LHCN-M2 (cell line): Measurements from ENCODE around the gene GRIN2A. TPM values are rescaled to one million over a fixed set of nuclear protein-coding genes. Genes with fewer than 3 reads are reported as not detected.
"Not testable (repeated sequence)": the region's sequence is repeated elsewhere in the genome, so short reads cannot be mapped to it uniquely, and the experiment has no call there.

Source experiments
- DNase-seq: peaks from one replicate; pipeline ENCODE4 v3.0.0-alpha.2; 2012; ENCODE audit warnings: low read depth
- total RNA-seq: library from RNA; depleted of rRNA; stranded (reverse); fragments of >200 nt; gene quantifications from 2 replicates; pipeline ENCODE4 v1.2.3, GENCODE V29; 2014

GRIN2A gene
- total RNA-seq, 1 experiment from 2014 or later = not detected

DNA sequence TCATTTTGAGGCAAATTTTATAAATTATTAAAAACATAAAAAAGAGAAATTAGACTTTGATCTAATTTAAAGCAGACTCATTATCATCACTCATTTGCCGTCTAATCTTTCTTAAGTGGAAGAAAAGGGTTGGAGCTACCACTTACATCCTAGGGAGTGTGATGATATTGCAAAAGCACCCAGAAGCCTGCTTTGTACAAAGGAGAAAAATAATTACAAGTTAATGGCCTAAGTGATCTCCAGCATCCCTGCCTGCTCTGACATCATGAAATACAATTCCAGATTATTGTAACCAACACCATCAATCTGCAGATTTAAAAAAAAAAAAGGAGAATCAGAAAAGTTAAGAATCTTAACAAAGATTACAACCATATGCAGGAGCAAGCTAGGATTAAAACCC is 260.2 kb downstream of the GRIN2A start:
- DNase-seq = no peak

GRCh38 chr16:9919460-9919859 is 262.8 kb downstream of the GRIN2A start:
- no peak for DNase-seq

DNA sequence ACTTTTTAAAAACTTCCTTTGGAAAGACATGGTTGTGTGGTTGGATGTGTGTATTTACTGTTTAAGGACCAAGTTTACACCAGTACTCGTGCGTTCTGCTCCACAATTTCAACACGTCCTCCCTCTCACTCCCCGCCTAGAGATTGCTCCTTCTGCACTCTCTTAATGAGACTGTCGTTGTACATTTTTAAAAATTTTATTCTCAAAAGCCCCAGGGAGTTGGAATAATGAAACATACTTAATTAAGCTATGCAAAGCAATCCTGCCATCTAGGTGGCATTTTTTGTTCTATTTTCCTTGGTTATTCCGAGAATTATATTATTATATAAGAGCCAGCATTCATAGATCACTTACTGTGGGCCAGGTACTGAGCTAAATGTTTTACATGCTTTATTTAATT is 264.5 kb downstream of the GRIN2A start:
- no peak for DNase-seq

DNA sequence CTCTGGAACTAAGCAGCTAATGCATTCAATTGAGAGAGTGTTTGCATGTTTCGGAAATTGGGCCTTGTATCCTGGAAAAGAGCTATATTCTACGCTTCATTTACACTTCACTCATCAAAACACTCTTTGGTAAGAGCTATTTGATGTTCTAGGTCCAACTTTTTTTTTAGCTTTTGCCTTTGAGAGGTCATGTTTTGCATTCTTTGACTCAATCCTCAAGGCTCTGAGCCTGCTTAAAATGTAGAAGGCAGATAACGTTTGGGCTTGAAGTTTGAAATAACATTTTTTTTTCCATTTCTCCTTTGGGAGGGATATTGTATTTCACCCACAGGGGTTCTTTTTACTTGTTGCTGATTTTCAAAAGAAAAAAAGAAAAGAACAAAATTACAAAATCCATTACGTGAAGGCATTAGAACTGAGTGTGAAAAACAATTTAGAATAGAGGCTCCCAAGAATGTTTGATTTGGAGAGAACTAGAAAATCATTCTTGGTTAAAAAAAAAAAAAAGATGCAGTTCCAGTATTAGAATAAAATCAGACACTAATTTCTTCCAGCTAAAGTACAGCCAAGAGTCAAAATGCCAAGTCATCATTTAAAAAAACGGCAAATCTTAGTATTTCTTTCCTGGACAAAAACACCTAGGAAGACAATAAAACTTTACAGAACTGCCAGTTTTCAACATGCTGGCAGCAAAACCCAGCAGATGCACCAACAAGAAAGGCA is 268.5 kb downstream of the GRIN2A start:
- no peak for DNase-seq

GRCh38 chr16:9911989-9912388 is 270.2 kb downstream of the GRIN2A start:
- no peak for DNase-seq

- DNase-seq = no peak
Measured at GRCh38 chr16:9911231-9911630, 271.0 kb downstream of the GRIN2A start.

DNA sequence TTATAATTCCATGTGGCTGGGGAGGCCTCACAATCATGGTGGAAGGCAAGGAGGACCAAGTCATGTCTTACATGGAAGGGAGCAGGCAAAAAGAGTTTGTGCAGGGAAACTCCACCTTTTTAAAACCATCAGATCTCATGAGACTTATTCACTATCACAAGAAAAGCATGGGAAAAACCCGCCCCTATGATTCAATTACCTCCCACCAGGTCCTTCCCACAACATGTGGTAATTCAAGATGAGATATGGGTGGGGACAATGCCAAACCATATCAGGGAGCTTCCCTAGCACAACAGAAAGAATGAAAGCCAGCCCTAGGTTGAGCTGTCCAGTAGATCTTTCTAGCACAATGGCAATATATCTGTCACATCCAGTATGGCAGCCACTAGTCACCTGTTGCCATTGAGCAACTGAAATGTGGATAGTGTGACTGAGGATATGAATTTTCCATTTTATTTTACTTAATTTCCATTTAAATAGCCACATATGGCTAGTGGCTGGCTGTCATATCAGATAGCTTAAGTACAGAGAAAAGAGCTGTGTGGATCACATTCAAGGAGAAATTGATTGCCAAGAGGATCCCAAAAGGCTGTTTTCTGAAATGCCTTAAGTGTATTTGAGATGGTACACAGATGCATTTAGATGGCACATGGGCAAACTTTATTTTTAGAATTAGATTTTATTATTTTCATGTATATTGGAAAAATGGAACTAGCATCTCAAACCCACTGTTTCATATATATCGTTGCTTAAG is 273.0 kb downstream of the GRIN2A start:
- DNase-seq = no peak

GRCh38 chr16:9908613-9909012 is 273.6 kb downstream of the GRIN2A start:
- no peak for DNase-seq

DNA sequence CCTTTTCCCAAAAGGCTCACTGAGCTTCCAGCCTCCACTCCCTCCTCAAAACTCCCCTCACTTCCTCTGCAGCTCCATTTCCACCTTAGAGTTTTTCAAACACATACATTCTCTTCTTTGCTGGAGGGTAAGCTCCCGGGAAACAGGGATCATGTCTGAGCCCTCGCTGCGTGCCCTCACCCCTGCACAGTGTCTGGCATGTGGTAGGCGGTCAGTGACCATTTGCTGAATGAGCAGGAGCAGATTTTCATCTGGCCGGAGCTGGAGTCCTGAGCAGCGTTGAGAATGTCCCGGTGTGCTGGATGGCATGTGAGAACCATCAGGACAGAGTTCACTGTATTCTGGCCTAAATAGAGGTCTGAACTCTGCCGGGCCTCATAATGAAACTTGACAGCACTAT is 274.5 kb downstream of the GRIN2A start:
- no peak for DNase-seq

- DNase-seq = no peak
Measured at GRCh38 chr16:9906218-9906617, 276.0 kb downstream of the GRIN2A start.

DNA sequence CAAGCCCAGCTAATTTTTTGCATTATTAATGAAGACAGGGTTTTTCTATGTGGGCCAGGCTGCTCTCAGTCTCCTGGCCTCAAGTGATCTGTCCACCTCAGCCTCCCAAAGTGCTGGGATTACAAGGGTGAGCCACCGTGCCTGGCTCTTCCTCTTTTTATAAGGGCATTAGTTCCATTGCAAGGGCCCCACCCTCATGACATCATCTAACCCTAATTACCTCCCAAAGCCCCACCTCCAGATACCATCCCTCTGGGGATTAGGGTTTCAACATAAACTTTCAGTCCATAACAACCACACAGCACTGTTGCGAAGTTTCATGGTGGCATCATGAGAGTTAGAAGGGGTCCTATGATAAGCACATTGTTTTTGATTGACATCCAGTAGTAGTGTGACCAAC is 277.7 kb downstream of the GRIN2A start:
- DNase-seq = no peak

DNA sequence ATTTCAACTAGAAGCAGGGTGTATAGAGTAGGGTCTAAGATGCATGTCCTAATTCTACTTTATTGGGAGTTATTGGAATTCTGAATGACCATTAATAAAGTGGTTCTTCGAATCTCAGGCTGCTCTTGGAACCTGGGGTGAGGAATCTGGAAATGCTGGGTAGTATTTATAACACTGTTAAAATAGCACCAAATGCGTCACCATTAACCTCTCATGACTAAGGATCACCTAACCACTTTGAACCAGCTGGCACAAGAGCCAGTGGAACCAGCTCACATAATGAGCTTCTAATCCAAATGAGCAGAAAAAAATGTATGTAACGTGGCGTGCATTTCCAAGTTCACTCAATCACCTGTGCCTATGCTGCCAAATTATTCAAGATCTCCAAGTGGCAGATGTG is 281.7 kb downstream of the GRIN2A start:
- DNase-seq = no peak

GRCh38 chr16:9898555-9898954 is 283.7 kb downstream of the GRIN2A start:
- no peak for DNase-seq

GRCh38 chr16:9898124-9898523 is 284.1 kb downstream of the GRIN2A start:
- no peak for DNase-seq

- no peak for DNase-seq
Measured at GRCh38 chr16:9895817-9896216, 286.4 kb downstream of the GRIN2A start.

- DNase-seq = no peak
Measured at GRCh38 chr16:9885876-9886275, 296.4 kb downstream of the GRIN2A start.

- no peak for DNase-seq
Measured at GRCh38 chr16:9885467-9885866, 296.8 kb downstream of the GRIN2A start.

- DNase-seq = not testable (repeated sequence)
Measured at GRCh38 chr16:9875981-9876380, 306.2 kb downstream of the GRIN2A start.

GRCh38 chr16:9874219-9874618 is 308.0 kb downstream of the GRIN2A start:
- no peak for DNase-seq

DNA sequence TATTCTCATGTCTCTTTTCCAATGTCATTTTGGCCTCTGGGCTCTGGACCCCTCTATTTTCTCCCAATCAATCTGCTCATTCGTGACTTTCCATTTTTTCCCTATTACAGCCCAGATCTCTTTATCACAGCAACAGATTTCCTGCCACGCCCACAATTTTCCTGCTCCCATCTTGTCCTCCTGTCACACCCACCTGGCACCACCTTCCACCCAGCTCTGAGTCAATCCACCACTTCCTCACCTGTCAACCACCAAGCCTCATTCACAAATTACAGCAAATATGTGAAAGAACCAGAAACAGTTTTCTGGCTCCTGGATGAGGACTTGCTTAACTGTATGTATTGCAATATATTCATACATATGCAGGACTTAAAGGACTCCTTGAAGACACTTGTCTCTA is 311.3 kb downstream of the GRIN2A start:
- no peak for DNase-seq

- DNase-seq = no peak
Measured at GRCh38 chr16:9869776-9870175, 312.5 kb downstream of the GRIN2A start.

DNA sequence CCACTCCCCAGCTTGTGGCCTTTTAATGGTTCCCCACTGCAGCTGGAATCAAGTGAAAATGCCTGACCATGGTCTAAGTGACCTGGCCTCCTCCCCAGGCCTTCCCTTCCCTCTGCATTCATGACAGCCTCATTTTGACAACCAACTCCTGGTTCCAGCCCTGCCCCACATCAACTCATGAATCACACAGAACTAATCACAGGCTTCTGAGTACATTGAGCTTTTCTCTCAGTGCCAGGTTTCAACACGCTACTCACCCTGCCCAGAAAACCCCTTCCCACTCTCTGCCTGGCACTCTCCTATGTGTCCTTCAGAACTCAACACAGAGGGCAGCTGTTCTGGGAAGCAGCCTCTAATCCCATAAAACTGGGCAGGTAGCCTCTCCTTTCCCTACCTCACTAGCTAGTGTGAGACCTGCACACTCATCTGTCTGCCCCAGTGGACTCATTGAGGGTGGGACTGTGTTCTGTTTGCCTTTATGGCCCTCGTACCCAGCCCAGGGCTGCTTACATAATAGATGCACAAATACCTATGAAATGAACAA is 313.6 kb downstream of the GRIN2A start:
- no peak for DNase-seq

- DNase-seq = no peak
Measured at GRCh38 chr16:9867176-9867575, 315.1 kb downstream of the GRIN2A start.
